ENCODE measurements around the gene IFFO2. TPM values are rescaled to one million over a fixed set of nuclear protein-coding genes. Genes with fewer than 3 reads are reported as not detected.
"Not testable (repeated sequence)": the region's sequence is repeated elsewhere in the genome, so short reads cannot be mapped to it uniquely, and the experiment has no call there.

Gene IFFO2
- total RNA-seq, 1 donor from 2014 or later: 9.8 TPM

DNA sequence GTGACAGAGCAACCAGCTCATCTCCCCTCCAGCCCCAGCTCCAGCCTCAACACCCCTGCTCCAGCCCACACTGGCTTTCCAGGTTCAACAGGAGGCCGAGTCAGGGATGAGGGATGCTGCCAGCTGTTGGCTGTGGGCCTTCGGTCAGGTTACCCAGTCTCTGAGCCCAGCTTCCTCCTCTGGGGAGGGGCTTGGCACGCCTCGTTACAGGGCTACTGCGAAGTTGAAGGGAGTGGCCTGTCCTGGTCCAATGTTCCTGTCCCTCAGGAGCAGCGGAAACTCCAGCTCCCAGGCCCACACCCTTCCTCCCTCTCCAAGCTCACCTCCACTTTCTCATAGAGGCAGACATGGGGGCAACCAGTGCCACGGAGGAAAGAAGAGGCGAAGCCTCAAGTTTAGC is 81.9 kb downstream of the IFFO2 start:
- intact Hi-C loops (cut with DNase I): no loop called here
- Histone ChIP-seq H3K27me3 (ENCODE audit: low read depth) (no peaks in the 10 kb centered on the region), H3K4me3 (no peak overlapping the region), H3K4me1 (no peaks in the 10 kb centered on the region), H3K27ac (no peak overlapping the region), H3K36me3 (no peaks in the 10 kb centered on the region), H3K9me3 (no peaks in the 10 kb centered on the region)
- ATAC-seq (no peak), DNase-seq (no peak)
- TF ChIP-seq, protein P1, sequence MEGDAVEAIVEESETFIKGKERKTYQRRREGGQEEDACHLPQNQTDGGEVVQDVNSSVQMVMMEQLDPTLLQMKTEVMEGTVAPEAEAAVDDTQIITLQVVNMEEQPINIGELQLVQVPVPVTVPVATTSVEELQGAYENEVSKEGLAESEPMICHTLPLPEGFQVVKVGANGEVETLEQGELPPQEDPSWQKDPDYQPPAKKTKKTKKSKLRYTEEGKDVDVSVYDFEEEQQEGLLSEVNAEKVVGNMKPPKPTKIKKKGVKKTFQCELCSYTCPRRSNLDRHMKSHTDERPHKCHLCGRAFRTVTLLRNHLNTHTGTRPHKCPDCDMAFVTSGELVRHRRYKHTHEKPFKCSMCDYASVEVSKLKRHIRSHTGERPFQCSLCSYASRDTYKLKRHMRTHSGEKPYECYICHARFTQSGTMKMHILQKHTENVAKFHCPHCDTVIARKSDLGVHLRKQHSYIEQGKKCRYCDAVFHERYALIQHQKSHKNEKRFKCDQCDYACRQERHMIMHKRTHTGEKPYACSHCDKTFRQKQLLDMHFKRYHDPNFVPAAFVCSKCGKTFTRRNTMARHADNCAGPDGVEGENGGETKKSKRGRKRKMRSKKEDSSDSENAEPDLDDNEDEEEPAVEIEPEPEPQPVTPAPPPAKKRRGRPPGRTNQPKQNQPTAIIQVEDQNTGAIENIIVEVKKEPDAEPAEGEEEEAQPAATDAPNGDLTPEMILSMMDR (IDR thresholded peaks at IDR 0.05): no peak

- Histone ChIP-seq H3K27me3 (ENCODE audit: low read depth) (peaks cover 4% of the 10 kb centered on the region), H3K27ac (no peak overlapping the region), H3K9me3 (no peaks in the 10 kb centered on the region), H3K4me1 (no peaks in the 10 kb centered on the region), H3K4me3 (no peak overlapping the region), H3K36me3 (no peaks in the 10 kb centered on the region)
- intact Hi-C loops (cut with DNase I): no loop called here
- TF ChIP-seq, protein P1 (IDR thresholded peaks at IDR 0.05): no peak
- no peak for DNase-seq
- ATAC-seq: no peak
Measured at GRCh38 chr1:18874036-18874435, 82.4 kb downstream of the IFFO2 start.

DNA sequence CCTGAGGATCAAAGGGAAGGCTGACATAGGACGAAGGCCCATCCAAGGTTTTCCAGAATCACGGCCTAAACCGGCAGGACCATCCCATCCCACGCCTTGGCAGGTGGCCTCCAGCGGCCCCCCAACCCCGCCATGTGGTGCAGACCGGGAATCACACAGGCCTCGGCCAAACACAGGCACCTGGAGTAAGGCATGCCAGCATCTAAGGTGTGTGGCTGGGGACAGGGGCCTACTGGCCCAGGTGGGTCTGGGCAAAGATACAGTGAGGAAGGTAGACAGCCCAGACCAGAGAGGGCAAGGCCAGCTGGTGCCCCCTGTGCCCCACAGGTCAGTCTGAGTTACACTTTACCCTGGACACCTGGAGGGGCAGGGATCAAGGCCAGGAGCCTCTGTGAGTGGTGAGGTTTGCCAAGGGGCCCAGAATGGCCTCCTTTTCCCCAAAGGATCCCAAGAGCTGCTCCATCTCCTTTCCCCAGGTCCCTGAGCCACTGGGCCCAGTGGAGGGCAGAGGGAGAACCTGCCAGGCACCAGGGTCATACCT is 84.3 kb downstream of the IFFO2 start:
- H3K9me3 ChIP-seq: no peaks in the 10 kb centered on the region
- intact Hi-C loops (cut with DNase I): no loop called here

GRCh38 chr1:18871401-18872070 is 84.9 kb downstream of the IFFO2 start:
- DNase-seq: no peak
- no peak for ATAC-seq
- Histone ChIP-seq H3K9me3 (no peaks in the 10 kb centered on the region), H3K4me3 (no peak overlapping the region), H3K36me3 (no peaks in the 10 kb centered on the region), H3K27ac (no peak overlapping the region), H3K4me1 (no peaks in the 10 kb centered on the region), H3K27me3 (ENCODE audit: low read depth) (peaks cover 6% of the 10 kb centered on the region)
- intact Hi-C loops (cut with DNase I): no loop called here
- TF ChIP-seq, protein P1 (IDR thresholded peaks at IDR 0.05): no peak

More for the DNA sequence above, 84.3 kb downstream of the IFFO2 start:
- no peak for DNase-seq
- no peak for ATAC-seq
- no peaks in the 10 kb centered on the region for H3K4me1 ChIP-seq
- H3K4me3 ChIP-seq: no peak overlapping the region
- H3K27me3 ChIP-seq (ENCODE audit: low read depth): peaks cover 6% of the 10 kb centered on the region
- no peak overlapping the region for H3K27ac ChIP-seq
- TF ChIP-seq, protein P1 (IDR thresholded peaks at IDR 0.05): no peak
- H3K36me3 ChIP-seq: no peaks in the 10 kb centered on the region

GRCh38 chr1:18870957-18871356 is 85.5 kb downstream of the IFFO2 start:
- no peaks in the 10 kb centered on the region for H3K9me3 ChIP-seq
- H3K27ac ChIP-seq: no peak overlapping the region
- DNase-seq (no peak), ATAC-seq (no peak)
- H3K4me1 ChIP-seq: no peaks in the 10 kb centered on the region
- peaks cover 6% of the 10 kb centered on the region for H3K27me3 ChIP-seq (ENCODE audit: low read depth)
- intact Hi-C loops (cut with DNase I): no loop called here
- no peaks in the 10 kb centered on the region for H3K36me3 ChIP-seq
- H3K4me3 ChIP-seq: no peak overlapping the region
- TF ChIP-seq, protein P1 (IDR thresholded peaks at IDR 0.05): no peak

DNA sequence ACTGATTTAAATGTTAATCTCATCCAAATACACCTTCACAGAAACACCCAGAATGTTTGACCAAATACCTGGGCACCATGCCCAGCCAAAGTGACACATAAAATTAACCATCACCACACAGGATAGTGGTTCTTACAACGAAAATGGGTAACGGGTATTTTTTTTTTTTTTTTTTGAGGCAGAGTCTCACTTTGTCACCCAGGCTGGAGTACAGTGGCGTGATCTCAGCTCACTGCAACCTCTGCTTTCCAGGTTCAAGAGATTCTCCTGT is 85.9 kb downstream of the IFFO2 start:
- H3K9me3 ChIP-seq; H3K36me3 ChIP-seq; H3K27ac ChIP-seq; H3K27me3 ChIP-seq (ENCODE audit: low read depth); intact Hi-C loops (cut with DNase I); H3K4me3 ChIP-seq; ATAC-seq; DNase-seq; H3K4me1 ChIP-seq: not testable (repeated sequence)

Data from lower lobe of right lung (tissue), 2 donors.